Measurements from ENCODE around the gene ULK2. TPM values are rescaled to one million over a fixed set of nuclear protein-coding genes. Genes with fewer than 3 reads are reported as not detected.

The ULK2 gene
- total RNA-seq, 1 experiment from 2014 or later: 30.2 TPM

GRCh38 chr17:19769946-19770652 is 97.6 kb downstream of the ULK2 start:
- no TSS peak for BruUV-seq (replicated peaks)
- ChIA-PET POLR2A (ENCODE audit: unreplicated experiment) (interaction anchor here (0.6 kb wide), 2 partner anchors 10 to 1434 kb away, joined by 14 to 16 read pairs; no protein-coding TSS in a partner anchor), CTCF (interaction anchor here (0.6 kb wide), 1 partner anchor 16 kb away, joined by 4 read pairs; no protein-coding TSS in a partner anchor)
- Histone ChIP-seq H3K9me3 (ENCODE audit: low read length) (no peaks in the 10 kb centered on the region), H3K27ac (ENCODE audit: low read length) (no peak overlapping the region), H4K20me1 (ENCODE audit: low read length) (no peaks in the 10 kb centered on the region), H3K27me3 (ENCODE audit: low read length) (no peaks in the 10 kb centered on the region), H3K79me2 (ENCODE audit: low read length) (no peaks in the 10 kb centered on the region), H2AFZ (ENCODE audit: low read length) (0 out of 2 replicates have a peak overlapping the region, but pooled peaks have one; percentile 5), H3K9ac (ENCODE audit: low read length) (no peak overlapping the region), H3K36me3 (ENCODE audit: low read depth, low read length) (no peaks in the 10 kb centered on the region), H3K4me3 (ENCODE audit: low read length) (no peak overlapping the region; the same call in 1 of the 2 replicates), H3K4me1 (ENCODE audit: insufficient read depth, low read length) (peaks cover 12% of the 10 kb centered on the region), H3F3A (ENCODE audit: low read length, unreplicated experiment) (no peaks in the 10 kb centered on the region), H3K9me2 (replicated peaks; ENCODE audit: low read length) (no peaks in the 10 kb centered on the region), H3K4me2 (ENCODE audit: low read length) (peak overlapping the region; percentile 53)
- intact Hi-C loops (cut with micrococcal nuclease): loop anchor here (5.0 to 10.0 kb wide), 2 partner anchors 123 to 405 kb away; partner anchors contain the start of genes ALDH3A2 and B9D1
- TF ChIP-seq EZH2phosphoT487 (IDR thresholded peaks at IDR 0.05; ENCODE audit: borderline replicate concordance, low read length) (no peak), EZH2 (IDR thresholded peaks at IDR 0.05; ENCODE audit: low read length, unreplicated experiment) (no peak), CTCF (conservative IDR thresholded peaks at IDR 0.05; ENCODE audit: low read depth, low read length) (no peak)
- DNase-seq (peak; percentile 70), ATAC-seq (peak; percentile 48)

- Histone ChIP-seq H3K9ac (ENCODE audit: low read length) (no peak overlapping the region), H3K27ac (ENCODE audit: low read length) (no peak overlapping the region), H3K79me2 (ENCODE audit: low read length) (no peaks in the 10 kb centered on the region), H3K9me3 (ENCODE audit: low read length) (no peaks in the 10 kb centered on the region), H3F3A (ENCODE audit: low read length, unreplicated experiment) (no peaks in the 10 kb centered on the region), H4K20me1 (ENCODE audit: low read length) (no peaks in the 10 kb centered on the region), H3K9me2 (replicated peaks; ENCODE audit: low read length) (no peaks in the 10 kb centered on the region), H3K4me2 (ENCODE audit: low read length) (no peak overlapping the region), H3K36me3 (ENCODE audit: low read depth, low read length) (no peaks in the 10 kb centered on the region), H3K4me1 (ENCODE audit: insufficient read depth, low read length) (peaks cover 12% of the 10 kb centered on the region), H2AFZ (ENCODE audit: low read length) (no peak overlapping the region), H3K4me3 (ENCODE audit: low read length) (no peak overlapping the region), H3K27me3 (ENCODE audit: low read length) (no peaks in the 10 kb centered on the region)
- BruUV-seq (replicated peaks): no TSS peak
- ChIA-PET POLR2A (ENCODE audit: unreplicated experiment) (no interaction called here), CTCF (no interaction called here)
- intact Hi-C loops (cut with micrococcal nuclease): loop anchor here (5.0 to 10.0 kb wide), 2 partner anchors 121 to 403 kb away; partner anchors contain the start of genes ALDH3A2 and B9D1
- no peak for DNase-seq
- TF ChIP-seq CTCF (conservative IDR thresholded peaks at IDR 0.05; ENCODE audit: low read depth, low read length) (no peak), EZH2 (IDR thresholded peaks at IDR 0.05; ENCODE audit: low read length, unreplicated experiment) (no peak), EZH2phosphoT487 (IDR thresholded peaks at IDR 0.05; ENCODE audit: borderline replicate concordance, low read length) (no peak)
- ATAC-seq: no peak
These were observed 99.5 kb downstream of the ULK2 start for GRCh38 chr17:19768046-19768782.

Data from PC-3 (cell line).